ENCODE results near the gene POLR1G.
A peak's percentile ranks its signal among the peaks of the same experiment; 100 is the strongest.

The POLR1G gene

DNA sequence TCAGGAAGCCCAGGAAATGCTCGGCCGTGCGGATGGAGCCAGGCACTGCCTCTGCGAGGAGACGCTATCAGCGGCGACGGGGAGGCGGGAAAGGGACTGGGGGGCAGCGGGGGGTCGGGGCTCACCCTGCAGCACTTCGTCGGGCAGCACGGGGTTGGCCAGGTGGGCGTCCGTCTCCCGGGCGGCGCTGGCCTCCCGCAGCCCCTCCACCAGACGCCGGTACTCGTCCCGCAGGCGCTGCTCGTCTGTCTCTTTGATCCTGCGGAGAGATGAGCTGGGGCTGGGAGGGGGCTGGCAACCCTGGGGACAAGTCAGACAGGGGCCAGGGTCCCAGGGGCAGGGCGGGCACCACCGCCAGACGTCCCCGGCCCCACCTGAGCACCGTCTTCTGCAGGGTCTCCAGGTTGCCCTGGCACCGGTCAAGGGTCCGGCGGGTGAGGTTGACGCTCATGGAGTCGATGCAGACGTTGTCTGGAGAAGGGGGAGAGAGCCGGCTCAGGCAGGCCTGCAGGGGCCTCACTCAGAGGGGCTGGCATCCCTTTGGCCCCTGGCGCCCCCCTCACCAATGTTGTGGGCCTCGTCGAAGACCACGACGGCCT lies 42.5 kb upstream of the POLR1G start:
- Histone ChIP-seq H3K4me1 (ENCODE audit: insufficient read depth, insufficient read length) (peaks cover 2% of the 10 kb centered on the region), H3K4me3 (ENCODE audit: insufficient read length, low read depth) (no peak overlapping the region), H3K36me3 (ENCODE audit: insufficient read depth, insufficient read length, low read length) (peaks cover 65% of the 10 kb centered on the region), H3K9ac (ENCODE audit: insufficient read length, low read depth) (no peak overlapping the region), H3K9me3 (ENCODE audit: insufficient read depth, low read length) (no peaks in the 10 kb centered on the region), H3K27me3 (ENCODE audit: insufficient read depth, insufficient read length) (no peaks in the 10 kb centered on the region)
- no peak for DNase-seq (ENCODE audit: low read depth, low spot score)
- TF ChIP-seq SUZ12 (IDR thresholded peaks at IDR 0.05; ENCODE audit: extremely low read depth, insufficient read depth, insufficient read length) (no peak), ZNF274 (IDR thresholded peaks at IDR 0.05; ENCODE audit: low read depth, low read length) (no peak), YY1 (IDR thresholded peaks at IDR 0.05; ENCODE audit: insufficient read depth, insufficient read length) (no peak)

DNA sequence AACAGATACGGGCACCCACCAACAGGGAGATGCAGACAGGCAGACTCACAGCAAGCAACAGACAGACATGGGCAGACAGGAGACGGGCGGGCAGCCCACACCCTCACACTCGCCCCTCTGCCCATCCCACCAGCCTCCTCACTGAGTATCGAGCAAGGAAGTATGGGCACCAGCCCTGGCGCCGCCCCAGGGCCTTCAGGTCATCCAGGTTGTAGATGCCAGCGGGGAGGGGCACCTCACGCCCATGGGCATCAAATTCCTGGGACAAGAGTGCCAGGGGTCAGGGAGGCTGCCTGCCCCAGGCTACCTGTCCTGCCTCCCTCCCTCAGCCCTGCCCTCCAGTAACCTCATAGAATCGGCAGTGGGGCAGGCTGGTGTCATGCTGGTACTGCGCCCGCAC lies 41.7 kb upstream of the POLR1G start:
- DNase-seq (ENCODE audit: low read depth, low spot score) = no peak
- Histone ChIP-seq H3K36me3 (ENCODE audit: insufficient read depth, insufficient read length, low read length) (peaks cover 62% of the 10 kb centered on the region), H3K9ac (ENCODE audit: insufficient read length, low read depth) (no peak overlapping the region), H3K9me3 (ENCODE audit: insufficient read depth, low read length) (no peaks in the 10 kb centered on the region), H3K4me1 (ENCODE audit: insufficient read depth, insufficient read length) (no peaks in the 10 kb centered on the region), H3K4me3 (ENCODE audit: insufficient read length, low read depth) (no peak overlapping the region), H3K27me3 (ENCODE audit: insufficient read depth, insufficient read length) (no peaks in the 10 kb centered on the region)
- TF ChIP-seq ZNF274 (IDR thresholded peaks at IDR 0.05; ENCODE audit: low read depth, low read length) = no peak
- no peak for TF ChIP-seq SUZ12 (IDR thresholded peaks at IDR 0.05; ENCODE audit: extremely low read depth, insufficient read depth, insufficient read length)
- TF ChIP-seq YY1 (IDR thresholded peaks at IDR 0.05; ENCODE audit: insufficient read depth, insufficient read length) = no peak

DNA sequence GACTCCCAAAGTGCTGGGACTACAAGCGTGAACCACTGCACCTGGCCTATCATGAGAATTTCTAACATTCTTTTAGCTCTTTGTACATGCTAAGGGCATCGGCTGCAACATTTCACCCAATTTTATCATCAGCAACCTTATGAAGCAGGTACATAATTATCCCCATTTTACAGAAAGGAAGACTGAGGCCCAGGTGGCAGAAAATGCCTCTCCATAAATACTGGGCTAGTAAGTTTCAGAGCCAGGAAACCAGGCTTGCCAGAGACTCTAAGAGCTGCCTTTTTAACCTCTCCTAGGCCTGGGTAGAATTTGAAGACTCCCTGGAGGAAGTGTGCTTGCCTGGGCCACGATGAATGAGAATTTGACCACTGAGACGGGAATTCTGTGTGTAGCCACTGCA lies 38.3 kb upstream of the POLR1G start:
- no peak overlapping the region for H3K9ac ChIP-seq (ENCODE audit: insufficient read length, low read depth)
- no peaks in the 10 kb centered on the region for H3K27me3 ChIP-seq (ENCODE audit: insufficient read depth, insufficient read length)
- DNase-seq (ENCODE audit: low read depth, low spot score) = no peak
- H3K4me1 ChIP-seq (ENCODE audit: insufficient read depth, insufficient read length) = no peaks in the 10 kb centered on the region
- TF ChIP-seq YY1 (IDR thresholded peaks at IDR 0.05; ENCODE audit: insufficient read depth, insufficient read length) = no peak
- TF ChIP-seq ZNF274 (IDR thresholded peaks at IDR 0.05; ENCODE audit: low read depth, low read length) = no peak
- TF ChIP-seq SUZ12 (IDR thresholded peaks at IDR 0.05; ENCODE audit: extremely low read depth, insufficient read depth, insufficient read length) = no peak
- no peak overlapping the region for H3K4me3 ChIP-seq (ENCODE audit: insufficient read length, low read depth)
- peaks cover 41% of the 10 kb centered on the region for H3K36me3 ChIP-seq (ENCODE audit: insufficient read depth, insufficient read length, low read length)
- H3K9me3 ChIP-seq (ENCODE audit: insufficient read depth, low read length) = no peaks in the 10 kb centered on the region

DNA sequence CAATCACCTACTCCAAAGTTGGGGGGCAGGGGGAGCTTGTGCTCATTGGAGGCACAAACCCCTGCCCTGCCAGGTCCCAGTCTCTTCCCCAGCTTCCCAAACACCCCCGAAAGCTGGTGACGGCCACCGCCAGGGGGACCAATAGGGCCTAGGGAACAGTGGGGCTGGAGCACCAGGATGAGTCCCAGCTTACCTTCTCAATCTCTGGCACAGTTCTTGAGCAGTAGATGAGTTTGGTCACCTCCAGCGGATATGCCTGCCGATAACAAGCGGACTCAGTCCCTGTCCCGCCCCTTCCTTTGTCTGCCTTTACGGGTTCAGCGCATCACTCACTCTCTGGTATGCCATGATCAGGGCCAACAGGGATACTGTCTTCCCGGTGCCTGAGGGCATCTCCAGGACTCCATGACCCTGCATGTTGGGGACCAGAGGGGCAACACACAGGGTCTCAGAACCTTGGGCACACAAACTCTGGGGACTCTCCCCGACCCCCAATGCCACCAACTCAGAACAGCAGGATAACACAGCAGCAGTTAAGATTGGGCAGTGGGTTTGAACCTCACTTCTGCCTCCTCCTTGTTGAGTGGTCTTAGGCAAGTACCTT lies 37.6 kb upstream of the POLR1G start:
- H3K36me3 ChIP-seq (ENCODE audit: insufficient read depth, insufficient read length, low read length) = peaks cover 34% of the 10 kb centered on the region
- no peaks in the 10 kb centered on the region for H3K27me3 ChIP-seq (ENCODE audit: insufficient read depth, insufficient read length)
- no peak for DNase-seq (ENCODE audit: low read depth, low spot score)
- no peak overlapping the region for H3K9ac ChIP-seq (ENCODE audit: insufficient read length, low read depth)
- TF ChIP-seq SUZ12 (IDR thresholded peaks at IDR 0.05; ENCODE audit: extremely low read depth, insufficient read depth, insufficient read length) (no peak), YY1 (IDR thresholded peaks at IDR 0.05; ENCODE audit: insufficient read depth, insufficient read length) (no peak), ZNF274 (IDR thresholded peaks at IDR 0.05; ENCODE audit: low read depth, low read length) (no peak)
- H3K4me1 ChIP-seq (ENCODE audit: insufficient read depth, insufficient read length) = no peaks in the 10 kb centered on the region
- H3K9me3 ChIP-seq (ENCODE audit: insufficient read depth, low read length) = no peaks in the 10 kb centered on the region
- H3K4me3 ChIP-seq (ENCODE audit: insufficient read length, low read depth) = no peak overlapping the region

DNA sequence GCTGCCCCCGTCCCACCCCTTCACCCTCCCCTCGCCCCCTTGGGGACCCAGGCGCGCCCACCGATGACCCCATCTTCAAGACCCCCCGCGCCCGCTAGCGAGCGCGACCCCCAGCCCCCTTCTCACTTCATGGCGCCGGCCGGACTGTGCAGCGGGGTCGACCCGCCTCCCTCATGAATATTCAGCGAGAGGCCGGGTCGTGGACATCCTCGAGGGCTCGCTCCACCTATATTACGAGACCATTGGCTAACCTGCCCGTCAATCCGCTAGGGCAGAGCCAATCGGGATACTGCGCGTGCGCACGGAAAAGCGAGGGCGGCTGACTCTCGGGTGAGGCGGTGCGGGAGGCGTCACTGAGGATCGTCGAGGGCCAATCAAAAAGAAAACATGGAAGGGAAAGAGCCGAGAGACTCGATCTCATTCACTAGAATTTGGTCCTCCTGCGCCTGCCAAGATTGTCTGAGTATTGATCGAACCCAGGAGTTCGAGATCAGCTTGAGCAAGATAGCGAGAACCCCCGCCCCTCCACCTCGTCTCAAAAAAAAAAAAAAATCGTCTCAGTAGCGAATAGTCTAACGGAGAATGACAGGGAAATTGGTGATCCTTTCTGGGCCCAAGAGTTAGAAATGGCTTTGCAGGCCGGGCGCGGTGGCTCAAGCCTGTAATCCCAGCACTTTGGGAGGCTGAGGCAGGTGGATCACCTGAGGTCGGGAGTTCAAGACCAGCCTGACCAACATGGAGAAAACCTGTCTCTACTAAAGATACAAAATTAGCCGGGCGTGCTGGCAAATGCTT lies 35.8 kb upstream of the POLR1G start, which contains the start of gene ERCC2:
Gene ERCC2, minus strand, starts transcription at position 164 of the 795 bp plus-strand sequence. Its CDS starts 33 bp downstream, at position 131.
- TF ChIP-seq SUZ12 (IDR thresholded peaks at IDR 0.05; ENCODE audit: extremely low read depth, insufficient read depth, insufficient read length) (no peak), ZNF274 (IDR thresholded peaks at IDR 0.05; ENCODE audit: low read depth, low read length) (no peak), YY1 (IDR thresholded peaks at IDR 0.05; ENCODE audit: insufficient read depth, insufficient read length) (no peak)
- Histone ChIP-seq H3K9me3 (ENCODE audit: insufficient read depth, low read length) (no peaks in the 10 kb centered on the region), H3K9ac (ENCODE audit: insufficient read length, low read depth) (peak within 1 kb of the TSS; percentile 93), H3K36me3 (ENCODE audit: insufficient read depth, insufficient read length, low read length) (peaks cover 21% of the 10 kb centered on the region), H3K27me3 (ENCODE audit: insufficient read depth, insufficient read length) (no peaks in the 10 kb centered on the region), H3K4me3 (ENCODE audit: insufficient read length, low read depth) (peak within 1 kb of the TSS; percentile 76), H3K4me1 (ENCODE audit: insufficient read depth, insufficient read length) (no peaks in the 10 kb centered on the region)
- DNase-seq (ENCODE audit: low read depth, low spot score) = peak; percentile 95

DNA sequence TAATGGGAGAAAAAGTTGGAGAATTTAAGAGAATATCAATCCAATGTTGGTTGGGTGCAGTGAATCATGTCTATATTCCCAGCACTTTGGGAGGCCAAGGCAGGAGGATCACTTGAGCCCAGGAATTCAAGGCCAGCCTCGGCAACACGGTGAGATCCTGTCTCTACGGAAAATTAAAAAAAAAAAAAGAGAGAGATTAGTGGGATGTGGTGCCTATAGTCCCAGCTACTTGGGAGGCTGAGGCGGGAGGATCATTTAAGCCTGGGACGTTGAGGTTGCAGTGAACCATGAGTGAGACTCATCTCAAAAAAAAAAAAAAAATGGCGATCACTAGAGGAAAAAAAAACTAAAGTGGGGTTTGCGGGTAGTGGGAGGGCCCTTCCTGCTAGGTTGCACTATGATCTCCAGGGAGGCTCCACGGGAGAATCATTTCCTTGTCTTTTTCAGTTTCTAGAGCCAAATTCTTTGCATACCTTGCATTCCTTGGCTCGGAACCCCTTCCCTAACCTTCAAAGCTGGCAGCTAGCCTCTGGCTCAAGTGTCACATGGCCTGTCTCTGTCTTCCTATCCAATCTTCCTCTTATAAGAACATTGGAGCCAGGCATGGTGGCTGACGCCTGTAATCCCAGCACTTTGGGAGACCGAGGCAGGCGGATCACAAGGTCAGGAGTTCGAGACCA lies 30.3 kb upstream of the POLR1G start:
- TF ChIP-seq YY1 (IDR thresholded peaks at IDR 0.05; ENCODE audit: insufficient read depth, insufficient read length) (no peak), SUZ12 (IDR thresholded peaks at IDR 0.05; ENCODE audit: extremely low read depth, insufficient read depth, insufficient read length) (no peak), ZNF274 (IDR thresholded peaks at IDR 0.05; ENCODE audit: low read depth, low read length) (no peak)
- no peaks in the 10 kb centered on the region for H3K36me3 ChIP-seq (ENCODE audit: insufficient read depth, insufficient read length, low read length)
- no peak overlapping the region for H3K4me3 ChIP-seq (ENCODE audit: insufficient read length, low read depth)
- no peak overlapping the region for H3K9ac ChIP-seq (ENCODE audit: insufficient read length, low read depth)
- no peaks in the 10 kb centered on the region for H3K27me3 ChIP-seq (ENCODE audit: insufficient read depth, insufficient read length)
- DNase-seq (ENCODE audit: low read depth, low spot score) = peak; percentile 76
- no peaks in the 10 kb centered on the region for H3K4me1 ChIP-seq (ENCODE audit: insufficient read depth, insufficient read length)
- no peaks in the 10 kb centered on the region for H3K9me3 ChIP-seq (ENCODE audit: insufficient read depth, low read length)

Measured in NT2/D1 (cell line).